Effector memory CD4-positive, alpha-beta T cell (primary cell): ENCODE results near the gene LAMA3.
"Not testable (repeated sequence)": the region's sequence is repeated elsewhere in the genome, so short reads cannot be mapped to it uniquely, and the experiment has no call there.

Experiments
- DNase-seq, 3 donors: peaks; one replicate each; pipeline ENCODE4 v3.0.0-alpha.2; 2020
- H3K27ac ChIP-seq: 2 replicates; pipeline ENCODE4 v1.7.0; 2013; ENCODE audit warnings: mild to moderate bottlenecking, low read length, moderate library complexity; ENCODE audit not compliant: insufficient read depth, poor library complexity, severe bottlenecking
- H3K27me3 ChIP-seq: replicated peaks from 2 replicates; pipeline ENCODE4 v1.7.0; 2013; ENCODE audit warnings: mild to moderate bottlenecking, low read length; ENCODE audit not compliant: insufficient read depth, control insufficient read depth, poor library complexity, severe bottlenecking
- H3K36me3 ChIP-seq: 2 replicates; pipeline ENCODE4 v1.7.0; 2013; ENCODE audit warnings: mild to moderate bottlenecking, low read length, moderate library complexity; ENCODE audit not compliant: control insufficient read depth, insufficient read depth
- H3K4me1 ChIP-seq: 2 replicates; pipeline ENCODE4 v1.7.0; 2013; ENCODE audit warnings: low read length, mild to moderate bottlenecking; ENCODE audit not compliant: control insufficient read depth, insufficient read depth, poor library complexity, severe bottlenecking
- H3K4me3 ChIP-seq: 2 replicates; pipeline ENCODE4 v1.7.0; 2013; ENCODE audit warnings: low read length, low read depth, mild to moderate bottlenecking; ENCODE audit not compliant: insufficient read depth, poor library complexity, severe bottlenecking
- H3K9me3 ChIP-seq: 2 replicates; pipeline ENCODE4 v1.7.0; 2013; ENCODE audit warnings: mild to moderate bottlenecking, low read length, moderate library complexity; ENCODE audit not compliant: control insufficient read depth

The LAMA3 gene

DNA sequence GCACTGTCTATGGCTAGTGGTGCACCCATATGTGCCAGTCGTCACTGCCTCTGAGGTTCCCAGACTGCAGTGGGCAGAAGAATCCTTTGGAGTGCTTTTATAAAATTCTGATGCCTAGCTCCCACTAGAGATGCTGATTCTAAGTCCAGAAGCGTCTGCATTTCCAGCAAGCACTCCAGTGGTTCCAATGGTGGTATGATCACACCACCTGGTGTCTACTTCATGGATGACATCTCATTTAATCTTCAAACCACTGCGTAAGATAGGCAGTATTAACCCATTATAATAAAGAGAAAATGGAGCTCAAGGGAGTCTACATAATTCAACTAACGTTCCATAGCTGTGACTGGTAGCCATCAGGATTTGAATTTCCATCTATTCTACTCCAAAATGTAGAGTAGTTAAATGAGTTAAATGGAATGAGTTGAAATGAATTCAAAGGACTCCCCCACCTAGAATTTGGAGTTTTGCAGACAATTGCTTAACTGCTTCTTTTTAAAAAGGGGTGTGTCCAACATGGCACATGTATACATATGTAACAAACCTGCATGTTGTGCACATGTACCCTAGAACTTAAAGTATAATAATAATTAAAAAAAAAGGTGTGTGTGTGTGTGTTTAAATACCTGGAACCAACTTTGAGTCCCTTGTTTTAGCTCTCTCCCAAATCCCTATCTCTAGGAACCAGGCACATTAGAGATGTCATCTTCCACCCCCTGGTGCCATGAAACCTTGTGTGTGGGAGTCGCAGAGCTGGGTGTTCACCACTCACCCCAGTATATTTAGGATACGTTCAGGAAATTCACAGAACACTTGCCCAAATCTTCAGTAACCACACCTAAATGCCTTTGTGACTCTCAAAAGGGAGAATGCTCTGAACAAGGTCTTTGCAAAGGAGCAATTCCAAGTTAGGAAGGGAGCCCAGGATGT, 14.1 kb downstream of the LAMA3 start:
- Histone ChIP-seq H3K4me1 (no peaks in the 10 kb centered on the region), H3K27me3 (no peaks in the 10 kb centered on the region), H3K9me3 (no peaks in the 10 kb centered on the region), H3K36me3 (no peaks in the 10 kb centered on the region), H3K27ac (no peak overlapping the region), H3K4me3 (no peak overlapping the region)
- DNase-seq: no peak

DNA sequence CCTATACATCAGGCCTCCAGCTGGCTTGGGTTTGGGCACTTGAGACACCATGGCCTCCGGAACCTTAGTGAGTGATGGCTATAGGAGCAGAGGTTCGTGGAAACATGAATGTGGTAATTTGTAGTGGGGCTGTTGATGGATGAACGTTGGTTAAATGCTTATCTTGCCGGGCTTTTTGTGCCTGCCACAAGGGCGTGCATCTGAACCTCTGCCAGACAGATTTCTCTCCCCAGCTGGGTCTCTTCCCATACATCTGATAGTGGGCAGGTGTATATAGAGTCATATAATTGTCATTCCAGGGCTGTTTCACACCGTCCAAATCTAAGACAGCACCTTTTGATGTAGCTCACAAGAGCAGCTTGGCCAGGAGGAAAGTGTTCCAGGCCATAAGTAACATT, 14.7 kb downstream of the LAMA3 start:
- no peak for DNase-seq
- Histone ChIP-seq H3K27ac (no peak overlapping the region), H3K4me1 (no peaks in the 10 kb centered on the region), H3K36me3 (no peaks in the 10 kb centered on the region), H3K4me3 (no peak overlapping the region), H3K9me3 (no peaks in the 10 kb centered on the region), H3K27me3 (no peaks in the 10 kb centered on the region)

DNA sequence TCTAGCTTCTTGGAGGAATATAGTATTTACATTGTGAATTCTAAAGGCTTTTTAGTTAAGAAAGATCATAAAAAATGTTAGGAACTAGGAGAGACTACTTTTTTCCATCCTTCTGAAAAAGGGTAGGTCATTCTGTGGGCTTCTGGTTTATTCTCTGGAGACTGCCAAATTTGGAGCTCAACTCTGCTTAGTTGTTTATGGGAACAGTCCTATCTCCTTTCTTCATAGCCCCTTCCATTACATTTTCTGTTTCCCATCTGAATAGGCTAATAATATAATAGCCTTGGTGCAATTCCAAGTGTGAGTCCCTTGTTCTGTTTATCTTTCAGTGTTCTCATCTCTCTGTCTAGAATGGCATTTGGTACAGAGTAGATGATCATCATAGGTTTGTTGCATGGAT, 15.6 kb downstream of the LAMA3 start:
- Histone ChIP-seq H3K4me3 (no peak overlapping the region), H3K4me1 (no peaks in the 10 kb centered on the region), H3K27me3 (no peaks in the 10 kb centered on the region), H3K36me3 (no peaks in the 10 kb centered on the region), H3K27ac (no peak overlapping the region), H3K9me3 (no peaks in the 10 kb centered on the region)
- DNase-seq: no peak

DNA sequence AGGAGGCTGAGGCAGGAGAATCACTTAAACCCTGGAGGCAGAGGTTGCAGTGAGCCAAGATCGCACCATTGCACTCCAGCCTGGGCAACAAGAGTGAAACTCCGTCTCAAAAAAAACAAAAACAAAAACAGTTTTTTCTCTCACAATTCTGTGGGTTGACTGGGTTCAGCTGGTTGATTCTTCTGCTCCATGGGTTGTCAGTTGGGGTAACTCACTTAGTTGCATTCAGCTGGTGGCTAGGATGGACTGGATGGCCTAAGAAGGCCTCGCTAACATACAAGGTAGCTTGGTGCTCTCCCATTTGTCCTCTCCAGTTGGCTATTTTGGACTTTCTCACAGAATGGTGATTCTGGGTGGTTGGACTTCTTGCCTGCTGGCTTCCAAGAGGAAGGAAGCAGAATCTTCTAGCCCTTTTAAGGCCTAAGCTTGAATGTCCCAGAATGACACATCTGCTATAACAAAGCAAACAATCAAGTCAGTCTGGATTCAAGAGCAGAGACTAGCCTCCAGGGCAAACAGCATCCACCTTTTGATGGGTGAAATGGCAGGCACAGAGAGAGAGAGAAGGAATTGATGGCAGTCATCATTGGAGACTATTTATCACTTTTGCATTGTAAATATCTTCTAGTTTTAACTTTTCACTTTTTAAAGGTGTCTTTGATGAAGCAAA, 17.9 kb downstream of the LAMA3 start:
- Histone ChIP-seq H3K4me1 (no peaks in the 10 kb centered on the region), H3K9me3 (no peaks in the 10 kb centered on the region), H3K27ac (no peak overlapping the region), H3K36me3 (no peaks in the 10 kb centered on the region), H3K27me3 (no peaks in the 10 kb centered on the region), H3K4me3 (no peak overlapping the region)
- DNase-seq: no peak

DNA sequence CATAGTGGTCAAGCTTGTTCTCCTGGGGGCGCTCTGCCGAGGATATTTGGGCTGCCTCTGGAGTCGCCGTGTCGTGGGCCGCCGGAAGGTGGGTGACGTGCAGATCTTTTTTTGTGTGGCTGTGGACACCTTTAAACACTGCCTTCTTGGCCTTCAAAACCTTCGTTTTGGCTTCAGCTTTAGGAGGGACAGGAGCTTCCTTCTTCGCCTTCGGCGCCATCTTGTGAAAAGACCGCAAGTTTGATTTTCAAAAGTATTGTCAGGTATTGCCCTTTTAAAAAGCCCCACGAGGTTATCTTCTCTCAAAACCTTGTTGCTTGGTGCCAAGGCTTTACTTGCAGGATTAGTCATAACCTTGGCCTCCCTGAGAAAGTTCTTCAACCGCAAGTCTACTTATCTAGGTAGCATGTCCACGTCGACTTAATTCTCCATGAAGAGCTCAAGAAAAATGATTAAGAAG, 20.8 kb downstream of the LAMA3 start:
- DNase-seq: no peak
- H3K36me3 ChIP-seq: no peaks in the 10 kb centered on the region
- H3K27me3 ChIP-seq: no peaks in the 10 kb centered on the region
- H3K4me3 ChIP-seq: no peak overlapping the region
- H3K4me1 ChIP-seq: no peaks in the 10 kb centered on the region
- H3K27ac ChIP-seq: no peak overlapping the region
- no peaks in the 10 kb centered on the region for H3K9me3 ChIP-seq

DNA sequence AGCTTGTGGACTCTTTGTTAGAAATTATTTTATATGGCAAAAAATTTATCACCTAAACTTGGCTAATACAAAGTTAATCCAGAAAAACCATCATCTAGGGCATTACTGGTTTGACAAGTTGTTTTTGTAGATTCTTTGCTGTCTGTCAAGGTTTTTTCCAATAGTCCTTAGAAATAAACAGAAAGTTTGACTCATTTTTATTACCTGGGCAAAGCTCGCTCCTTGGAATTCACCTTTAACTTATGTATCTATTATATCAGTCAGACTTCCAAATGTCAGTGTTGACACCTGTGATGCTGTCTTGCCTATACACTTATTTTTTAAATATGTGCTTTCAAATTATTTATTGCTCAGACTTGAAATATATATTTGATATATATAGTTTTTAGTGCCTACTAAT, 21.7 kb downstream of the LAMA3 start:
- no peaks in the 10 kb centered on the region for H3K9me3 ChIP-seq
- H3K4me1 ChIP-seq: no peaks in the 10 kb centered on the region
- no peak for DNase-seq
- no peak overlapping the region for H3K27ac ChIP-seq
- no peaks in the 10 kb centered on the region for H3K36me3 ChIP-seq
- H3K4me3 ChIP-seq: no peak overlapping the region
- H3K27me3 ChIP-seq: no peaks in the 10 kb centered on the region

DNA sequence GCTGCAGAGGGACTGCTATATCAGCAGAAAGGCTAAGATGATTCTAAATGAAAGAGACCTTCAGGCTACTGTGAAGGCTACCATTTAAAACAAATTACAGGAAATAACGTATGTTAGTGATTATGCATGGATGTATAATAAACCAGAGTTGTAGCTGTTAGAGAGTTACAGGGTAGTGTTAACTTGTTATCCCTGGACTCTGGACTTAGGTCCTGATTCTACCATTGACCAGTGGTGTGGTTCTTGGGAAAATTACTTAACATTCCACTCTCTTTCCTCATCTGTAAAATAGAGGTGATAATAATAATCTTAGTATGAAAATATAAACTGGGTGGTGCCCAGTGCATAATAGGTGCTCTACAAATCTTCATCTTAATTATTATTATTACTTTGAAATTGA, 22.2 kb downstream of the LAMA3 start:
- Histone ChIP-seq H3K36me3 (no peaks in the 10 kb centered on the region), H3K27ac (no peak overlapping the region), H3K4me1 (no peaks in the 10 kb centered on the region), H3K27me3 (no peaks in the 10 kb centered on the region), H3K9me3 (no peaks in the 10 kb centered on the region), H3K4me3 (no peak overlapping the region)
- no peak for DNase-seq

DNA sequence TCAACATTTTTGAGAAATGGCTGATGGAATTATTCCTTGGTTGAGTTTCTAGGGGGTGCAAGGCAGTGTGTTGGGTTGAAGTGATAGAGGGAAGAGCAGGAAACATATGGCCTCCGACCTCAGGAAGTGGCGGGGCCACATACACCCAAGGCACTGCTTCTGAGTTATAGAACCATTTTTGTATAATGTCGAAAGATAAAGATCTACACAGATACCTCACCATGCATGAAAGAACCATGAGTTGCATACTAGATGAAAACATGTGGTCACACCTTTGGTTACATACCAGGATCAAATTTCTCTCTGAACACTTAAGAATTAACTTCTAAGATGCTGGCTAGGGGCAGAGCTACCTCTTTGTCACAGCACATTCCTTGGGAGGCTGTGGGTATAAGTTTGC, 23.2 kb downstream of the LAMA3 start:
- H3K4me3 ChIP-seq: no peak overlapping the region
- no peaks in the 10 kb centered on the region for H3K9me3 ChIP-seq
- no peaks in the 10 kb centered on the region for H3K4me1 ChIP-seq
- no peak overlapping the region for H3K27ac ChIP-seq
- no peaks in the 10 kb centered on the region for H3K27me3 ChIP-seq
- no peaks in the 10 kb centered on the region for H3K36me3 ChIP-seq
- DNase-seq: no peak

DNA sequence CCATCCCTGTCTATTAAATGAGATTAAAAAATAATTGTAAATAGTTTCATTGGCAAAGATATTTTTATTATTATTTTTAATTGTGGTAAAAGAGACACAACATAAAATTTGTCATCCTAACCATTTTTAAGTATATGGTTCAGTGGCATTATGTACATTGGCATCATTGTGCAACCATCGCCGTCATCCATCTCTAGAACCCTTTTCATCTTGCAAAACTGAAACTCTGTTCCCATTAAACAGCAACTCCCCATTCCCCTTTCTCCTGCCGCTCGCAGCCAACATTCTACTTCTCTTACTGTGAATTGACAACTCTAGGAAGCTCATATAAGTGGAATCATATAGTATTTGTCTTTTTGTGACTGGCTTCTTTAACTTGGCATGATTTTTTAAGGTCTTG, 25.3 kb downstream of the LAMA3 start:
- Histone ChIP-seq H3K36me3 (no peaks in the 10 kb centered on the region), H3K27ac (no peak overlapping the region), H3K4me3 (no peak overlapping the region), H3K4me1 (no peaks in the 10 kb centered on the region), H3K9me3 (no peaks in the 10 kb centered on the region), H3K27me3 (no peaks in the 10 kb centered on the region)
- no peak for DNase-seq

DNA sequence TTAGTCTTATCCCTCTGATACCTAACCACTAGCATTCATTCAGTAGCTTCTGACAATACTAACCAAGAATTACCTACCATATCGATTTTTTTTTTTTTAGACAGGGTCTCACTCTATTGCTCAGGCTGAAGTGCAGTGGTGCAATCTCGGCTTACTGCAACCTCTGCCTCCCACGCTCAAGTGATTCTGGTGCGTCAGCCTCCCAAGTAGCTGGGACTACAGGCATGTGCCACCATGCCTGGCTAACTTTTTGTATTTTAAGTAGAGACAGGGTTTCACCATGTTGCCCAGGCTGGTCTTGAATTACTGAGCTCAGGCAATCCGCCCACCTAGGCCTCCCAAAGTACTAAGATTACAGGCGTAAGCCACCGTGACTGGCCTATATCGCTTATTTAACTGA, 26.8 kb downstream of the LAMA3 start:
- not testable (repeated sequence) for H3K9me3 ChIP-seq, H3K27ac ChIP-seq, DNase-seq, H3K36me3 ChIP-seq, H3K4me1 ChIP-seq, H3K27me3 ChIP-seq, H3K4me3 ChIP-seq
